GM18511 (cell line): ENCODE data around the gene CYBC1.
"Not testable (repeated sequence)": the region's sequence is repeated elsewhere in the genome, so short reads cannot be mapped to it uniquely, and the experiment has no call there.

Experiments
- ATAC-seq: cut with Tn5 transposase; IDR thresholded peaks from one replicate; pipeline ENCODE4 v1.9.1; 2021; ENCODE audit warnings: mild to moderate bottlenecking, moderate library complexity; ENCODE audit not compliant: unreplicated experiment

The CYBC1 gene

GRCh38 chr17:82435601-82436583 is 14.7 kb downstream of the CYBC1 start:
- no peak for ATAC-seq

- no peak for ATAC-seq
Observed at GRCh38 chr17:82435103-82435502, 15.4 kb downstream of the CYBC1 start.

- no peak for ATAC-seq
Observed at GRCh38 chr17:82434216-82434565, 16.4 kb downstream of the CYBC1 start.

- no peak for ATAC-seq
Observed at GRCh38 chr17:82433560-82434215, 16.9 kb downstream of the CYBC1 start.

GRCh38 chr17:82432017-82432416 is 18.5 kb downstream of the CYBC1 start:
- ATAC-seq, result no peak

GRCh38 chr17:82429824-82430223 is 20.7 kb downstream of the CYBC1 start:
- no peak for ATAC-seq

- no peak for ATAC-seq
Observed at GRCh38 chr17:82428546-82428945, 22.0 kb downstream of the CYBC1 start.

- no peak for ATAC-seq
Observed at GRCh38 chr17:82424863-82425159, 25.7 kb downstream of the CYBC1 start.

- ATAC-seq, result no peak
Observed at GRCh38 chr17:82424001-82424862, 26.3 kb downstream of the CYBC1 start.

- no peak for ATAC-seq
Observed at GRCh38 chr17:82419540-82419939, 31.0 kb downstream of the CYBC1 start.

GRCh38 chr17:82418001-82418986 is 32.3 kb downstream of the CYBC1 start, which contains the start of the genes HEXD and OGFOD3:
Gene HEXD (plus strand): TSS chr17:82418347. CDS start chr17:82419800, 1,453 bp downstream.
Gene OGFOD3 (minus strand): TSS chr17:82418586. CDS start chr17:82418485, 101 bp downstream.
- ATAC-seq, result peak; percentile 84

- ATAC-seq, result no peak
Observed at GRCh38 chr17:82416771-82417170, 33.8 kb downstream of the CYBC1 start.

- no peak for ATAC-seq
Observed at GRCh38 chr17:82416264-82416663, 34.3 kb downstream of the CYBC1 start.

- no peak for ATAC-seq
Observed at GRCh38 chr17:82415786-82416185, 34.8 kb downstream of the CYBC1 start.

GRCh38 chr17:82415336-82415735 is 35.2 kb downstream of the CYBC1 start:
- ATAC-seq, result no peak

- ATAC-seq, result no peak
Observed at GRCh38 chr17:82414548-82415281, 35.8 kb downstream of the CYBC1 start.

GRCh38 chr17:82412535-82413520 is 37.7 kb downstream of the CYBC1 start:
- no peak for ATAC-seq

GRCh38 chr17:82412081-82412480 is 38.5 kb downstream of the CYBC1 start:
- ATAC-seq, result not testable (repeated sequence)
